ENCODE data around the gene RNF14.

RNF14 gene

GRCh38 chr5:141928051-141928450 lies 40.9 kb upstream of the RNF14 start:
- TF ChIP-seq ZFX (IDR thresholded peaks at IDR 0.05; ENCODE audit: borderline replicate concordance) (no peak), CTCF (IDR thresholded peaks at IDR 0.05) (no peak)
- no peak overlapping the region for H3K27ac ChIP-seq

GRCh38 chr5:141929398-141930058 lies 39.4 kb upstream of the RNF14 start:
- TF ChIP-seq CTCF (IDR thresholded peaks at IDR 0.05) (no peak), ZFX (IDR thresholded peaks at IDR 0.05; ENCODE audit: borderline replicate concordance) (no peak)
- no peak overlapping the region for H3K27ac ChIP-seq

- TF ChIP-seq CTCF (IDR thresholded peaks at IDR 0.05) (no peak), ZFX (IDR thresholded peaks at IDR 0.05; ENCODE audit: borderline replicate concordance) (no peak)
- H3K27ac ChIP-seq: no peak overlapping the region
These were observed 37.2 kb upstream of the RNF14 start for GRCh38 chr5:141931694-141932093.

- H3K27ac ChIP-seq: no peak overlapping the region
- TF ChIP-seq CTCF (IDR thresholded peaks at IDR 0.05) (no peak), ZFX (IDR thresholded peaks at IDR 0.05; ENCODE audit: borderline replicate concordance) (no peak)
These were observed 35.8 kb upstream of the RNF14 start for GRCh38 chr5:141933151-141933550.

GRCh38 chr5:141934099-141934844 lies 34.6 kb upstream of the RNF14 start:
- no peak overlapping the region for H3K27ac ChIP-seq
- no peak for TF ChIP-seq ZFX (IDR thresholded peaks at IDR 0.05; ENCODE audit: borderline replicate concordance)

GRCh38 chr5:141935538-141935937 lies 33.4 kb upstream of the RNF14 start:
- H3K27ac ChIP-seq: no peak overlapping the region
- TF ChIP-seq ZFX (IDR thresholded peaks at IDR 0.05; ENCODE audit: borderline replicate concordance) (no peak), CTCF (IDR thresholded peaks at IDR 0.05) (no peak)

- TF ChIP-seq ZFX (IDR thresholded peaks at IDR 0.05; ENCODE audit: borderline replicate concordance): no peak
- TF ChIP-seq CTCF (IDR thresholded peaks at IDR 0.05): no peak
- H3K27ac ChIP-seq: no peak overlapping the region
These were observed 28.1 kb upstream of the RNF14 start for GRCh38 chr5:141940695-141941271.
